Glutamatergic neuron (in vitro differentiated cells): ENCODE data around the gene GALNT7. TPM values are rescaled to one million over a fixed set of nuclear protein-coding genes. Genes with fewer than 3 reads are reported as not detected.

Source experiments
- DNase-seq: peaks from one replicate; pipeline ENCODE4 v3.0.0; 2022
- H3K27ac Mint-ChIP-seq: one replicate; pipeline ENCODE4 v1.8.0; 2020; ENCODE audit warnings: mild to moderate bottlenecking, mixed read lengths, inconsistent platforms; ENCODE audit not compliant: unreplicated experiment
- H3K27me3 Mint-ChIP-seq: one replicate; pipeline ENCODE4 v1.8.0; 2020; ENCODE audit warnings: mild to moderate bottlenecking, moderate library complexity, mixed read lengths, inconsistent platforms; ENCODE audit not compliant: unreplicated experiment
- H3K36me3 Mint-ChIP-seq: one replicate; pipeline ENCODE4 v1.8.0; 2020; ENCODE audit warnings: mild to moderate bottlenecking, mixed read lengths, inconsistent platforms; ENCODE audit not compliant: unreplicated experiment
- H3K4me1 Mint-ChIP-seq: one replicate; pipeline ENCODE4 v1.8.0; 2020; ENCODE audit warnings: mild to moderate bottlenecking, low read depth, mixed read lengths, inconsistent platforms; ENCODE audit not compliant: unreplicated experiment
- H3K4me3 Mint-ChIP-seq: one replicate; pipeline ENCODE4 v1.8.0; 2020; ENCODE audit warnings: mild to moderate bottlenecking, mixed read lengths, inconsistent platforms; ENCODE audit not compliant: unreplicated experiment
- H3K9me3 Mint-ChIP-seq: one replicate; pipeline ENCODE4 v1.8.0; 2020; ENCODE audit warnings: mild to moderate bottlenecking, moderate library complexity, mixed read lengths, inconsistent platforms; ENCODE audit not compliant: unreplicated experiment
- total RNA-seq: library from RNA; stranded (reverse); fragmentation: NEBNext Ultra II Directional; extraction: Animal tissue kit (Norgen Biotek cat#: 25700); gene quantifications from one replicate; pipeline ENCODE4 v1.2.1, GENCODE V29; 2021; ENCODE audit not compliant: unreplicated experiment
- TF ChIP-seq, protein P1 (sequence below): fragments of 200-600 bp; sonication (generic); IDR thresholded peaks from one replicate; pipeline ENCODE4 v1.5.0; 2021; ENCODE audit not compliant: partially characterized antibody, unreplicated experiment

GALNT7 gene
- total RNA-seq, 1 donor from 2014 or later = 17.9 TPM

DNA sequence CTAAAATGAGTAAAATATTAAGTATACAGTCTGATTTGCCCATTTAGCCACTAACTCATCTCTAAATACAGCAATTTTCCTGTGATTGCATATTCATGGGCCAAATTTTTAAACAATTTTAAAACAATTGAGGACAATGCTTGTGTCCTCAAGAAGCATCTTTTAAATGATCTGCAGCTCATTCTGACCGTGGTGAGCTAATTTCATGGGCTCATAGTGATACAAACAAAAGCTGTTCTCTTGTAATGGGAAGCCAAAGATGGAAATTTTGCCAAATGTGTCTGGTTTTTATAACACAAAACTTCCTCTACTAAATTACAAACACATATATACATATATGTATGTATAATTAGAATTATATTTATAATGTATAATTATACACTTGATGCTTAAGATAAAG lies 125.8 kb downstream of the GALNT7 start:
- no peaks in the 10 kb centered on the region for H3K4me1 Mint-ChIP-seq
- TF ChIP-seq, protein P1, sequence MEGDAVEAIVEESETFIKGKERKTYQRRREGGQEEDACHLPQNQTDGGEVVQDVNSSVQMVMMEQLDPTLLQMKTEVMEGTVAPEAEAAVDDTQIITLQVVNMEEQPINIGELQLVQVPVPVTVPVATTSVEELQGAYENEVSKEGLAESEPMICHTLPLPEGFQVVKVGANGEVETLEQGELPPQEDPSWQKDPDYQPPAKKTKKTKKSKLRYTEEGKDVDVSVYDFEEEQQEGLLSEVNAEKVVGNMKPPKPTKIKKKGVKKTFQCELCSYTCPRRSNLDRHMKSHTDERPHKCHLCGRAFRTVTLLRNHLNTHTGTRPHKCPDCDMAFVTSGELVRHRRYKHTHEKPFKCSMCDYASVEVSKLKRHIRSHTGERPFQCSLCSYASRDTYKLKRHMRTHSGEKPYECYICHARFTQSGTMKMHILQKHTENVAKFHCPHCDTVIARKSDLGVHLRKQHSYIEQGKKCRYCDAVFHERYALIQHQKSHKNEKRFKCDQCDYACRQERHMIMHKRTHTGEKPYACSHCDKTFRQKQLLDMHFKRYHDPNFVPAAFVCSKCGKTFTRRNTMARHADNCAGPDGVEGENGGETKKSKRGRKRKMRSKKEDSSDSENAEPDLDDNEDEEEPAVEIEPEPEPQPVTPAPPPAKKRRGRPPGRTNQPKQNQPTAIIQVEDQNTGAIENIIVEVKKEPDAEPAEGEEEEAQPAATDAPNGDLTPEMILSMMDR = no peak
- no peaks in the 10 kb centered on the region for H3K9me3 Mint-ChIP-seq
- H3K36me3 Mint-ChIP-seq = no peaks in the 10 kb centered on the region
- H3K27me3 Mint-ChIP-seq = no peaks in the 10 kb centered on the region
- no peak overlapping the region for H3K4me3 Mint-ChIP-seq
- DNase-seq = no peak
- no peak overlapping the region for H3K27ac Mint-ChIP-seq

DNA sequence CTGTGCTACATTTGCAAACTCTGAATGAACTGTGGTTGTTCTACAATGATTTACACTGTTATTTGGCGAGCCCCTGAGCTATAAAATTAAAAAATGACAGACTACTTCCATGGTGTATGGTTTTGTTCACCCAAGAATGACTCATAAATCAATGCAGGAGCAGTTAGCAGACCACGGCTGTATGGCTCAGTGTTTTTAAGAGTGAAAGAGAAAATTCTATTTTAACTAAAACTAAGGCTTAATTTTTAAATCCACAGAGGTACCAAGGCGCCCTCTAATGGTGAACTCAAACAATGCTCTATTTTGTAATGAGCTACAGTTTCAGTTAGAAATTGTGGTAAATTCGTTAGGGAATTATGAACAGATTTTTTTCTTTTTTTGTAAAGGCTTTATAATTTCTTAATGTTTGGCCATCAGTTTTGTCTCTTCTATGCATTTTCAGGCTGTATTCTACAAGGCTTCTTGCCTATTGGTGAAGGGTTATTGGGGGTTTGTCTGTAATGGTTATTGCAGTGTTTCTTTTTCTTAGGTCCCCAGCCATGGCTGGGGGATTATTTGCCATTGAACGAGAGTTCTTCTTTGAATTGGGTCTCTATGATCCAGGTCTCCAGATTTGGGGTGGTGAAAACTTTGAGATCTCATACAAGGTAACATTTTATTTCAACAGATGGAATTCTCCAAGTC lies 133.0 kb downstream of the GALNT7 start:
- no peaks in the 10 kb centered on the region for H3K27me3 Mint-ChIP-seq
- DNase-seq = no peak
- H3K4me3 Mint-ChIP-seq = no peak overlapping the region
- H3K27ac Mint-ChIP-seq = no peak overlapping the region
- TF ChIP-seq, protein P1 = peak; percentile 83
- H3K4me1 Mint-ChIP-seq = no peaks in the 10 kb centered on the region
- H3K36me3 Mint-ChIP-seq = no peaks in the 10 kb centered on the region
- peaks cover 2% of the 10 kb centered on the region for H3K9me3 Mint-ChIP-seq

DNA sequence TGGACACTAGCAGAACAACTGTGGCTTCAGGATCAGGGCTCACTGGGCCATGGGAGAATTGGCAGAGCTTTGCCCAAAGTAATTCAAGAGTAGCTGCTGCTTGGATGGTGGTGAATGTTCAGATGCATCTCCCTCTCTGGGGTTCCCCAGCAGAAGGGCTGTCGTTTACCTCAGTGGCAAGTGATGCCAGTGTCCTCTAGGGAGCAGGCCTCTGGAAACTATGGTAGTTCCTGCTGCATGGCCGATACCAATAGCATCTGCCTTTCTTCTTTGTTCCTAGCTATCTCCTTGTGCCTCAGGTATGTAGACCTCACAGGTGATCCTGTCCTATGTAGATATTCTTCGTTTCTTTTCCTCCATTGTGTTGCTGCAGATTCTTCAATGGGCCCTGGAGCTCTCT lies 139.2 kb downstream of the GALNT7 start:
- H3K27me3 Mint-ChIP-seq = no peaks in the 10 kb centered on the region
- H3K36me3 Mint-ChIP-seq = no peaks in the 10 kb centered on the region

DNA sequence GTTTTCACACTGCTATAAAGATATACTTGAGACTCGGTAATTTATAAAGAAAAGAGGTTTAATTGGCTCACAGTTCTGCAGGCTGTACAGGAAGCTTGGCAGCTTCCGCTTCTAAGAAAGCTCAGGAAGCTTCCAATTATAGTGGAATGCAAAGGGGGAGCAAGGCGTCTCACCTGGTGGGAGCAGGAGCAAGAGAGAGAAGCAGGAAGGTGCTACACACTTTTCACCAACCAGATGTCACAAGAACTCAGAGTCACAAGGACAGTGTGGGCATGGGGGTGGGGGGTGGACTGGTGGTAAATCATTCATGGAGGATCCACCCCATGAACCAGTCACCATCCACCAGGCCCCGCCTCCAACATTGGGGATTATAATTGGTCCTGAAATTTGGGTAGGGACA lies 142.8 kb downstream of the GALNT7 start:
- no peak for DNase-seq
- TF ChIP-seq, protein P1 = no peak

More for the DNA sequence above, 139.2 kb downstream of the GALNT7 start:
- Mint-ChIP-seq H3K9me3 (no peaks in the 10 kb centered on the region), H3K27ac (no peak overlapping the region), H3K4me3 (no peak overlapping the region), H3K4me1 (no peaks in the 10 kb centered on the region)
- no peak for DNase-seq
- TF ChIP-seq, protein P1 = no peak

DNA sequence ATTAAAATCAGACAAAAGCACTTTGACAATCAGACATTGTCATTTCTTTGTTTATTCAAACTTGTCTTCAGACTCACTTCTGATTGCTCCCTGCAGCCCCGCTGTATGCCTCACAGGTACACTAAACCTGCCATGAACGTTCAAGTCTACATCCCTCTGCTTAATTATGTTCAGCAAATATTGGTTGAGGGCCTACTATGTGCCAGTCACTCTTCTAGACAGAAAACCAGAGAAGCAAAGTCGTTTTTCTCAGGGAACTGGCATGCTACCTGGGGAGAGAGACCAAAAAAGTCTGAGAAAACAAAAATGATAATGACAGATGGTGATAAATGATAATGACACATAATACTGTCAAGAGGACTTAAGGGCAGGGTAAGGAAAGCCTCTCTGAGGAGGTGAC lies 146.1 kb downstream of the GALNT7 start:
- no peak overlapping the region for H3K4me3 Mint-ChIP-seq
- no peak overlapping the region for H3K27ac Mint-ChIP-seq
- no peaks in the 10 kb centered on the region for H3K36me3 Mint-ChIP-seq
- DNase-seq = no peak
- no peaks in the 10 kb centered on the region for H3K4me1 Mint-ChIP-seq
- no peaks in the 10 kb centered on the region for H3K9me3 Mint-ChIP-seq
- TF ChIP-seq, protein P1 = no peak
- H3K27me3 Mint-ChIP-seq = no peaks in the 10 kb centered on the region

More for the DNA sequence above, 142.8 kb downstream of the GALNT7 start:
- Mint-ChIP-seq H3K4me1 (no peaks in the 10 kb centered on the region), H3K36me3 (no peaks in the 10 kb centered on the region), H3K27ac (no peak overlapping the region), H3K4me3 (no peak overlapping the region), H3K9me3 (no peaks in the 10 kb centered on the region), H3K27me3 (no peaks in the 10 kb centered on the region)
